Mesendoderm (in vitro differentiated cells): ENCODE results near the gene RBMS3.

Experiments used
- DNase-seq: peaks from one replicate; pipeline ENCODE4 v3.0.0; 2013
- H2AK5ac ChIP-seq: 2 replicates; pipeline ENCODE4 v1.6.1; 2013; ENCODE audit warnings: low read length, inconsistent platforms
- H2BK120ac ChIP-seq: 2 replicates; pipeline ENCODE4 v1.6.1; 2013; ENCODE audit warnings: low read depth, mild to moderate bottlenecking, low read length, moderate library complexity, mixed read lengths
- H2BK15ac ChIP-seq: replicated peaks from 2 replicates; pipeline ENCODE4 v1.6.1; 2013; ENCODE audit warnings: low read depth, mild to moderate bottlenecking, moderate library complexity
- H2BK5ac ChIP-seq: 2 replicates; pipeline ENCODE4 v1.6.1; 2013; ENCODE audit warnings: low read length, inconsistent platforms
- H3K18ac ChIP-seq: 2 replicates; pipeline ENCODE4 v1.6.1; 2013; ENCODE audit warnings: mild to moderate bottlenecking, low read length, mixed read lengths
- H3K23ac ChIP-seq: one replicate; pipeline ENCODE4 v1.6.1; 2013; ENCODE audit warnings: low read length
- H3K27ac ChIP-seq: 2 replicates; pipeline ENCODE4 v1.5.1; 2013; ENCODE audit warnings: low read depth, mild to moderate bottlenecking, inconsistent platforms, low read length, moderate library complexity
- H3K27me3 ChIP-seq: 2 replicates; pipeline ENCODE4 v1.6.1; 2013; ENCODE audit warnings: low read length, control low read depth, mild to moderate bottlenecking, inconsistent platforms; ENCODE audit not compliant: insufficient read depth, poor library complexity
- H3K36me3 ChIP-seq: 2 replicates; pipeline ENCODE4 v1.6.1; 2013; ENCODE audit warnings: low read length, inconsistent platforms; ENCODE audit not compliant: control insufficient read depth, insufficient read depth
- H3K4ac ChIP-seq: one replicate; pipeline ENCODE4 v1.6.1; 2013; ENCODE audit warnings: low read depth, mild to moderate bottlenecking, low read length, moderate library complexity
- H3K4me1 ChIP-seq: 2 replicates; pipeline ENCODE4 v1.6.1; 2013; ENCODE audit warnings: low read depth, low read length, inconsistent platforms; ENCODE audit not compliant: control insufficient read depth
- H3K4me2 ChIP-seq: 2 replicates; pipeline ENCODE4 v1.6.1; 2013; ENCODE audit warnings: low read length
- H3K4me3 ChIP-seq: 2 replicates; pipeline ENCODE4 v1.5.1; 2013; ENCODE audit warnings: mild to moderate bottlenecking, low read length
- H3K56ac ChIP-seq: one replicate; pipeline ENCODE4 v1.6.1; 2013; ENCODE audit warnings: low read length
- H3K79me1 ChIP-seq: 2 replicates; pipeline ENCODE4 v1.6.1; 2013; ENCODE audit warnings: low read length, inconsistent platforms
- H3K79me2 ChIP-seq: 2 replicates; pipeline ENCODE4 v1.6.1; 2013; ENCODE audit warnings: mild to moderate bottlenecking, low read length; ENCODE audit not compliant: control insufficient read depth, insufficient read depth
- H3K9ac ChIP-seq: 2 replicates; pipeline ENCODE4 v1.6.1; 2013; ENCODE audit warnings: low read length, inconsistent platforms
- H4K5ac ChIP-seq: one replicate; pipeline ENCODE4 v1.6.1; 2013; ENCODE audit warnings: low read length
- H4K8ac ChIP-seq: one replicate; pipeline ENCODE4 v1.6.1; 2013; ENCODE audit warnings: low read depth, mild to moderate bottlenecking, control low read depth, low read length, moderate library complexity
- WGBS: extraction: QIAGEN DNeasy Blood & Tissue Kit; methylation state at CpG from one replicate; pipeline ENCODE4 v1.1.7; 2013; ENCODE audit warnings: low lambda C conversion rate, missing lambda C conversion rate; ENCODE audit not compliant: insufficient coverage; ENCODE audit errors: extremely low coverage; 5-methylcytosine and 5-hydroxymethylcytosine counted together

The RBMS3 gene

GRCh38 chr3:29373131-29373680 is 92.3 kb downstream of the RBMS3 start:
- Histone ChIP-seq H4K8ac (no peak overlapping the region), H2BK15ac (no peak overlapping the region), H3K79me1 (no peaks in the 10 kb centered on the region), H3K27me3 (no peaks in the 10 kb centered on the region), H2BK5ac (no peak overlapping the region), H3K4ac (no peak overlapping the region), H3K56ac (no peak overlapping the region), H4K5ac (no peak overlapping the region), H3K27ac (no peak overlapping the region), H3K4me3 (no peak overlapping the region), H2AK5ac (no peak overlapping the region), H3K4me1 (no peaks in the 10 kb centered on the region), H3K79me2 (no peaks in the 10 kb centered on the region), H3K18ac (no peak overlapping the region), H3K36me3 (no peaks in the 10 kb centered on the region), H2BK120ac (no peak overlapping the region), H3K23ac (no peak overlapping the region), H3K4me2 (no peak overlapping the region), H3K9ac (no peak overlapping the region)
- no peak for DNase-seq

- Histone ChIP-seq H2BK120ac (no peak overlapping the region), H3K9ac (no peak overlapping the region)
Measured at GRCh38 chr3:29374226-29374625, 93.4 kb downstream of the RBMS3 start.

GRCh38 chr3:29379097-29379496 is 98.2 kb downstream of the RBMS3 start:
- Histone ChIP-seq H3K27me3 (no peaks in the 10 kb centered on the region), H3K36me3 (no peaks in the 10 kb centered on the region), H3K79me1 (no peaks in the 10 kb centered on the region), H3K4ac (no peak overlapping the region), H3K18ac (no peak overlapping the region), H4K5ac (no peak overlapping the region), H3K23ac (no peak overlapping the region), H3K4me2 (no peak overlapping the region), H4K8ac (no peak overlapping the region), H3K4me3 (no peak overlapping the region), H3K27ac (no peak overlapping the region), H2BK15ac (no peak overlapping the region), H2BK5ac (no peak overlapping the region), H3K4me1 (no peaks in the 10 kb centered on the region), H3K56ac (no peak overlapping the region), H2AK5ac (no peak overlapping the region), H3K79me2 (no peaks in the 10 kb centered on the region), H2BK120ac (no peak overlapping the region), H3K9ac (no peak overlapping the region)
- DNase-seq, result no peak

More at GRCh38 chr3:29374226-29374625, 93.4 kb downstream of the RBMS3 start:
- Histone ChIP-seq H3K4ac (no peak overlapping the region), H4K5ac (no peak overlapping the region), H2BK15ac (no peak overlapping the region), H3K27me3 (no peaks in the 10 kb centered on the region), H3K56ac (no peak overlapping the region), H2BK5ac (no peak overlapping the region), H4K8ac (no peak overlapping the region), H3K18ac (no peak overlapping the region), H3K4me3 (no peak overlapping the region), H3K79me1 (no peaks in the 10 kb centered on the region), H3K4me1 (no peaks in the 10 kb centered on the region), H2AK5ac (no peak overlapping the region), H3K23ac (no peak overlapping the region), H3K79me2 (no peaks in the 10 kb centered on the region), H3K27ac (no peak overlapping the region), H3K4me2 (no peak overlapping the region), H3K36me3 (no peaks in the 10 kb centered on the region)
- DNase-seq, result no peak

- H4K8ac ChIP-seq, result no peak overlapping the region
- H3K4ac ChIP-seq, result no peak overlapping the region
- no peak overlapping the region for H3K23ac ChIP-seq
- no peak overlapping the region for H3K9ac ChIP-seq
- H2BK5ac ChIP-seq, result no peak overlapping the region
- no peak overlapping the region for H2AK5ac ChIP-seq
- H3K4me3 ChIP-seq, result no peak overlapping the region
- H3K79me1 ChIP-seq, result no peaks in the 10 kb centered on the region
- H4K5ac ChIP-seq, result no peak overlapping the region
- no peak overlapping the region for H2BK15ac ChIP-seq
- H3K18ac ChIP-seq, result no peak overlapping the region
- no CpG with 5 or more reads among the region's 1 CpG for WGBS
- H2BK120ac ChIP-seq, result no peak overlapping the region
- H3K79me2 ChIP-seq, result no peaks in the 10 kb centered on the region
- peaks cover 3% of the 10 kb centered on the region for H3K4me1 ChIP-seq
- peak; percentile 23 for DNase-seq
- H3K27ac ChIP-seq, result no peak overlapping the region
- H3K56ac ChIP-seq, result no peak overlapping the region
- H3K4me2 ChIP-seq, result no peak overlapping the region
- H3K27me3 ChIP-seq, result no peaks in the 10 kb centered on the region
- H3K36me3 ChIP-seq, result no peaks in the 10 kb centered on the region
Measured at GRCh38 chr3:29381595-29381994, 100.7 kb downstream of the RBMS3 start.

- Histone ChIP-seq H2BK120ac (no peak overlapping the region), H3K23ac (no peak overlapping the region), H3K36me3 (no peaks in the 10 kb centered on the region), H3K79me1 (no peaks in the 10 kb centered on the region), H3K18ac (no peak overlapping the region), H3K27me3 (no peaks in the 10 kb centered on the region), H2AK5ac (no peak overlapping the region), H3K4ac (no peak overlapping the region), H3K4me2 (no peak overlapping the region), H2BK5ac (no peak overlapping the region), H4K5ac (no peak overlapping the region), H3K9ac (no peak overlapping the region), H3K79me2 (no peaks in the 10 kb centered on the region), H2BK15ac (no peak overlapping the region), H3K4me1 (peaks cover 3% of the 10 kb centered on the region), H4K8ac (no peak overlapping the region), H3K27ac (no peak overlapping the region), H3K56ac (no peak overlapping the region), H3K4me3 (no peak overlapping the region)
- WGBS, result 100% methylated on average over 2 of the region's 6 CpGs
- no peak for DNase-seq
Measured at GRCh38 chr3:29382409-29382808, 101.5 kb downstream of the RBMS3 start.

- Histone ChIP-seq H3K27ac (no peak overlapping the region), H4K8ac (no peak overlapping the region), H2BK5ac (no peak overlapping the region), H3K4me2 (no peak overlapping the region), H3K79me2 (no peaks in the 10 kb centered on the region), H3K4me3 (no peak overlapping the region), H3K27me3 (no peaks in the 10 kb centered on the region), H3K56ac (no peak overlapping the region), H3K9ac (no peak overlapping the region), H3K4me1 (peaks cover 3% of the 10 kb centered on the region), H3K18ac (no peak overlapping the region), H4K5ac (no peak overlapping the region), H2AK5ac (no peak overlapping the region), H3K4ac (no peak overlapping the region), H3K36me3 (no peaks in the 10 kb centered on the region), H2BK120ac (no peak overlapping the region), H3K79me1 (no peaks in the 10 kb centered on the region), H2BK15ac (no peak overlapping the region), H3K23ac (no peak overlapping the region)
- DNase-seq, result no peak
- WGBS, result no CpG with 5 or more reads among the region's 1 CpG
Measured at GRCh38 chr3:29382845-29383244, 102.0 kb downstream of the RBMS3 start.
